Osteoblast (primary cell): ENCODE data around the gene DPYSL4. TPM values are rescaled to one million over a fixed set of nuclear protein-coding genes. Genes with fewer than 3 reads are reported as not detected.

Experiments
- DNase-seq: peaks from one replicate; pipeline ENCODE4 v3.0.0; 2011; ENCODE audit warnings: low spot score, mixed read lengths; ENCODE audit not compliant: insufficient read length; ENCODE audit errors: missing footprints
- H2AFZ ChIP-seq: 2 replicates; pipeline ENCODE4 v1.6.0; 2011; ENCODE audit warnings: mild to moderate bottlenecking, low read length
- H3K27ac ChIP-seq: 2 replicates; pipeline ENCODE4 v1.5.1; 2011; ENCODE audit warnings: mild to moderate bottlenecking, low read depth, low read length, moderate library complexity
- H3K27me3 ChIP-seq: 2 replicates; pipeline ENCODE4 v1.6.0; 2012; ENCODE audit warnings: mild to moderate bottlenecking, control low read depth, inconsistent platforms, low read length, moderate library complexity; ENCODE audit not compliant: insufficient read depth
- H3K36me3 ChIP-seq: 2 replicates; pipeline ENCODE4 v1.5.1; 2011; ENCODE audit warnings: mild to moderate bottlenecking, low read length, control low read depth, moderate library complexity; ENCODE audit not compliant: insufficient read depth
- H3K4me1 ChIP-seq: 2 replicates; pipeline ENCODE4 v1.5.1; 2011; ENCODE audit warnings: mild to moderate bottlenecking, low read length, control low read depth, moderate library complexity; ENCODE audit not compliant: insufficient read depth
- H3K4me2 ChIP-seq: 2 replicates; pipeline ENCODE4 v1.6.0; 2011; ENCODE audit warnings: mild to moderate bottlenecking, low read length; ENCODE audit not compliant: insufficient read depth
- H3K4me3 ChIP-seq: fragments of 200-600 bp; sonication (generic); 3 replicates; pipeline ENCODE4 v1.5.1; 2012; ENCODE audit warnings: mild to moderate bottlenecking, low read length, inconsistent platforms; ENCODE audit not compliant: insufficient read depth
- H3K79me2 ChIP-seq: 2 replicates; pipeline ENCODE4 v1.6.0; 2012; ENCODE audit warnings: mild to moderate bottlenecking, low read length, control low read depth, inconsistent platforms; ENCODE audit not compliant: insufficient read depth
- H3K9me3 ChIP-seq: 2 replicates; pipeline ENCODE4 v1.5.1; 2011; ENCODE audit warnings: low read depth, low read length, control low read depth
- H4K20me1 ChIP-seq: 2 replicates; pipeline ENCODE4 v1.6.0; 2012; ENCODE audit warnings: mild to moderate bottlenecking, low read length, control low read depth; ENCODE audit not compliant: insufficient read depth
- total RNA-seq: library from RNA; depleted of rRNA; stranded (reverse); fragments of >200 nt; gene quantifications from 2 replicates; pipeline ENCODE4 v1.2.3, GENCODE V29; 2012
- TF ChIP-seq, protein P1 (sequence below): IDR thresholded peaks from 2 replicates; pipeline ENCODE4 v1.5.1; 2011; ENCODE audit warnings: mild to moderate bottlenecking, low read depth, low read length, moderate library complexity; ENCODE audit errors: extremely low read depth

DPYSL4 gene
- total RNA-seq, 1 donor: 0.72 TPM

DNA sequence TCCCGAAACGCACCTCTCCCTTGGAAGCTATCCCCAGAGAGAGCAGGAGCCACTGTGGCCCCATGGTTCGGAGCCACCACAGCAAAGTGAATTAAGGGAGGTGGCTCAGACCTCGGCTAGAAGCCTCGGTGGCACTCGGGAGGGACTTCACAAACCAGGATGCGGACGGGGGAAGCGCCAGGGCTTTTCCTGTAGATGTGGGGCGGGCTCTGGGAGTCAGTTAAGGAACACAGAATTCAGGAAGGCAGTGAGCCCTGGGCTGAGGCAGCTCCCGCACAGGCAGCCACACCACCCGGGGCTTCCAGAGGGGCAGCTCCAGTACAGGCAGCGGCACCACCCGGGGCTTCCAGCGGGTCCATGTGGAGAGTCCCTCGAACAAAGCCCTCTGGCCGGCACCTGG, 42.7 kb upstream of the DPYSL4 start:
- H3K27ac ChIP-seq: no peak overlapping the region
- H3K79me2 ChIP-seq: no peaks in the 10 kb centered on the region
- TF ChIP-seq, protein P1, sequence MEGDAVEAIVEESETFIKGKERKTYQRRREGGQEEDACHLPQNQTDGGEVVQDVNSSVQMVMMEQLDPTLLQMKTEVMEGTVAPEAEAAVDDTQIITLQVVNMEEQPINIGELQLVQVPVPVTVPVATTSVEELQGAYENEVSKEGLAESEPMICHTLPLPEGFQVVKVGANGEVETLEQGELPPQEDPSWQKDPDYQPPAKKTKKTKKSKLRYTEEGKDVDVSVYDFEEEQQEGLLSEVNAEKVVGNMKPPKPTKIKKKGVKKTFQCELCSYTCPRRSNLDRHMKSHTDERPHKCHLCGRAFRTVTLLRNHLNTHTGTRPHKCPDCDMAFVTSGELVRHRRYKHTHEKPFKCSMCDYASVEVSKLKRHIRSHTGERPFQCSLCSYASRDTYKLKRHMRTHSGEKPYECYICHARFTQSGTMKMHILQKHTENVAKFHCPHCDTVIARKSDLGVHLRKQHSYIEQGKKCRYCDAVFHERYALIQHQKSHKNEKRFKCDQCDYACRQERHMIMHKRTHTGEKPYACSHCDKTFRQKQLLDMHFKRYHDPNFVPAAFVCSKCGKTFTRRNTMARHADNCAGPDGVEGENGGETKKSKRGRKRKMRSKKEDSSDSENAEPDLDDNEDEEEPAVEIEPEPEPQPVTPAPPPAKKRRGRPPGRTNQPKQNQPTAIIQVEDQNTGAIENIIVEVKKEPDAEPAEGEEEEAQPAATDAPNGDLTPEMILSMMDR: no peak
- DNase-seq: no peak
- no peaks in the 10 kb centered on the region for H3K9me3 ChIP-seq
- H3K4me1 ChIP-seq: no peaks in the 10 kb centered on the region
- H3K4me2 ChIP-seq: no peak overlapping the region
- H2AFZ ChIP-seq: no peak overlapping the region
- no peaks in the 10 kb centered on the region for H4K20me1 ChIP-seq
- H3K27me3 ChIP-seq: no peaks in the 10 kb centered on the region
- no peak overlapping the region for H3K4me3 ChIP-seq
- no peaks in the 10 kb centered on the region for H3K36me3 ChIP-seq

DNA sequence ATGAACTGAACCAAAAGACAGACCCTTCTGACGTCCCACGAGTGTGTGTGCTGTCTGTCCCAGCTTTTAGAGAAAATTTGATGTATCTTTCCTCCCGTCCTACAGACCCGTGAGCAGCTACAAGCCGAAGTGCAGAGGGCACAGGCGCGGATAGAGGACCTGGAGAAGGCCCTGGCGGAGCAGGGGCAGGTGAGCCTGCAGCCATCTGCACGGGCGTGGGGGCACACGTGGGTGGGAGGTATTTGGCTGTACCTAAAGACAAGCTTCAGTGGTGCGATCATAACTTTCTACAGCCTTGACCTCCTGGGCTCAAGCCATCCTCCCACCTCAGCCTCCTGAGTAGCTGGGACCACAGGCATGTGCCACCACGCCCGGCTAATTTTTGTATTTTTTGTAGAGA, 41.7 kb upstream of the DPYSL4 start:
- no peak for DNase-seq
- Histone ChIP-seq H3K36me3 (no peaks in the 10 kb centered on the region), H3K4me1 (no peaks in the 10 kb centered on the region), H2AFZ (no peak overlapping the region), H3K27ac (no peak overlapping the region), H3K4me3 (no peak overlapping the region), H3K27me3 (no peaks in the 10 kb centered on the region), H3K9me3 (no peaks in the 10 kb centered on the region), H3K79me2 (no peaks in the 10 kb centered on the region), H3K4me2 (no peak overlapping the region), H4K20me1 (no peaks in the 10 kb centered on the region)
- TF ChIP-seq, protein P1: no peak

DNA sequence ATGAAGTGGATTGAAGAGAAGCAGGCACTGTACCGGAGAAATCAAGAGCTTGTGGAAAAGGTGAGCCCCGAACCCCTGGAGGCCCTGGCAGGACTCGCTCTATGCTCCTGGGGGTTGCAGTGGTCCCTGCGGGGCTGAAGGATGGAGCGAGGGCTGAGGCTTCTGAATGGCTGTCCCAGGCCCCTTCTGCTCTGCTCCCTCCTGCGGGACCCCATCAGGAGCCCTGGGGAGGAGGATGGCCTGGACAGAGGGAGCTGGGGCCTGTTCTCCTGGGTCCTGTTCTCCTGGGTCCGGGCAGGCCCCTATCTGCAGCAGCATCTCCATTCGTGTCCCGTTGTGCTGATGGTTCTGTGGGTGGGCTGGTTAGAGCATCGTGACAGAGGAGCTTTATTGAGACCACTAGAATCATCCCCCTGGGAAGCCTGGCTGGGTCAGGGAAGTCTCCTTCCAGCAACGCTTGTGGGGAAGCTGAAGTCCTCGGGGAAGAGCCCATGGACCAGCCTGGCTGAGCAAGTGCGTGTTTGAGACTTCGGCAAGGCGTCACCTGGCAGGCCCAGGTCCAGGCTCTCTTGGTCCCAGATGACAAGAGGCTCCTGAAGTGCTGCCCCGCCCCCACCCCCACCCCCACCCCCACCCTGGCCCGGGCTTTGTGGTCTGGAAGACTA, 41.1 kb upstream of the DPYSL4 start:
- Histone ChIP-seq H3K4me3 (no peak overlapping the region), H3K27ac (no peak overlapping the region), H3K4me1 (no peaks in the 10 kb centered on the region), H3K27me3 (no peaks in the 10 kb centered on the region), H4K20me1 (no peaks in the 10 kb centered on the region), H2AFZ (no peak overlapping the region), H3K4me2 (no peak overlapping the region), H3K79me2 (no peaks in the 10 kb centered on the region), H3K9me3 (no peaks in the 10 kb centered on the region), H3K36me3 (no peaks in the 10 kb centered on the region)
- DNase-seq: no peak
- TF ChIP-seq, protein P1: no peak

DNA sequence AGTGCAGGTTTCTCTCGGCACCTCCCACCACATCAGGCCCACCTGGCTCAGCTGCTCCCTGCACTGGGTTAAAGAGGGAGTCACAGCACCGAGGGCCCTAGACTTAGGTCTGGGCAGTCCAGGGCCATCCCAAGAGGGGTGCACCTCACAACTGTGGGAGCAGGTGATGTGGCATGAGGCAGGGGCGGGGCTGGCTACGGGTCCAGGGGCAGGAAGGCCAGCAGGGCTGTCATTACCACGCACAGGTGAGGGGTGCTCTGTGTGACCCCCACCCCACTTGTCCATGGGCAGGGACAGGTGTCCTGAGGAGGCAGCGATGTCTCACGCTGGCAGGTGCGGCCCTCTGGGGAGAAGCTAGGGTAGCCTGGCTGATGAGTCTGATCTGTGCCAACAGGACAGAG, 40.5 kb upstream of the DPYSL4 start:
- H2AFZ ChIP-seq: no peak overlapping the region
- DNase-seq: no peak

More for the DNA sequence above, 40.5 kb upstream of the DPYSL4 start:
- no peaks in the 10 kb centered on the region for H3K9me3 ChIP-seq
- no peaks in the 10 kb centered on the region for H3K4me1 ChIP-seq
- no peaks in the 10 kb centered on the region for H3K27me3 ChIP-seq
- H3K79me2 ChIP-seq: no peaks in the 10 kb centered on the region
- H4K20me1 ChIP-seq: no peaks in the 10 kb centered on the region
- H3K4me3 ChIP-seq: no peak overlapping the region
- no peak overlapping the region for H3K4me2 ChIP-seq
- H3K36me3 ChIP-seq: no peaks in the 10 kb centered on the region
- TF ChIP-seq, protein P1: no peak
- H3K27ac ChIP-seq: no peak overlapping the region
